B cell (primary cell): ENCODE measurements around the gene SIPA1L3. TPM values are rescaled to one million over a fixed set of nuclear protein-coding genes. Genes with fewer than 3 reads are reported as not detected.
A peak's percentile ranks its signal among the peaks of the same experiment; 100 is the strongest.

Experiments used
- ATAC-seq: fragments of 200-7000 bp; cut with Tn5 transposase; one replicate; pipeline ENCODE4 v1.10.0; 2021; ENCODE audit warnings: low read depth, mild to moderate bottlenecking, moderate number of reproducible peaks, moderate library complexity
- CTCF ChIA-PET: fragments of 350-600 bp; sonication (Branson Sonifier 250); formaldehyde crosslinking; loops from one replicate; lab custom pipeline; 2021; ENCODE audit warnings: antibody characterized with exemption, inconsistent platforms; lab: Charles Lee
- POLR2A ChIA-PET: fragments of 350-600 bp; sonication (Branson Sonifier 250); formaldehyde crosslinking; loops from one replicate; lab custom pipeline; 2021; ENCODE audit warnings: antibody characterized with exemption; lab: Charles Lee
- DNase-seq: peaks from one replicate; pipeline ENCODE4 v3.0.0; 2013
- H2AFZ ChIP-seq: 2 replicates; pipeline ENCODE4 v1.6.1; 2012; ENCODE audit warnings: mild to moderate bottlenecking, low read depth, low read length; ENCODE audit not compliant: insufficient read depth, poor library complexity, severe bottlenecking
- H3K27ac ChIP-seq, 2 donors: 1 replicate in 1 of 2; 2 replicates in 1 of 2; pipeline ENCODE4 v1.5.1; 2012 to 2013; ENCODE audit warnings: low read length in 2 of 2, mild to moderate bottlenecking in 2 of 2, moderate library complexity in 1 of 2
- H3K27me3 ChIP-seq, 4 experiments: fragments of 200-600 bp in 1 of 4; sonication (generic) in 1 of 4; replicated peaks in 1 of 4; 1 replicate in 2 of 4; 2 replicates in 2 of 4; pipeline versions ENCODE4 v1.6.1 to v1.7.0; 2013 to 2016; ENCODE audit warnings: low read length in 3 of 4, mild to moderate bottlenecking in 2 of 4, mixed read lengths in 1 of 4, moderate library complexity in 1 of 4; ENCODE audit not compliant: insufficient read depth in 4 of 4, control insufficient read depth in 3 of 4; ENCODE audit errors: control extremely low read depth in 1 of 4
- H3K36me3 ChIP-seq, 2 experiments: replicated peaks in 1 of 2; 1 replicate in 1 of 2; 2 replicates in 1 of 2; pipeline versions ENCODE4 v1.6.1 to v1.7.1; 2013; ENCODE audit warnings: low read length in 1 of 2; ENCODE audit not compliant: insufficient read depth in 2 of 2, control insufficient read depth in 1 of 2; ENCODE audit errors: control extremely low read depth in 1 of 2, extremely low read depth in 1 of 2
- H3K4me1 ChIP-seq, 2 donors: fragments of 200-600 bp in 1 of 2; sonication (generic) in 1 of 2; 1 replicate in 1 of 2; 2 replicates in 1 of 2; pipeline versions ENCODE4 v1.5.1 to v1.6.1; 2013 to 2017; ENCODE audit warnings: low read length in 2 of 2; ENCODE audit not compliant: control insufficient read depth in 2 of 2, insufficient read depth in 2 of 2
- H3K4me2 ChIP-seq: replicated peaks from 2 replicates; pipeline ENCODE3; 2012; ENCODE audit warnings: mild to moderate bottlenecking, low read depth, low read length; ENCODE audit not compliant: poor library complexity, severe bottlenecking
- H3K4me3 ChIP-seq, 5 experiments: fragments of 200-600 bp in 1 of 5; sonication (generic) in 1 of 5; 1 replicate in 3 of 5; 2 replicates in 2 of 5; pipeline versions ENCODE4 v1.5.1 to v1.7.0; 2011 to 2016; ENCODE audit warnings: low read length in 4 of 5, mild to moderate bottlenecking in 4 of 5, low read depth in 2 of 5, control low read depth in 1 of 5, moderate library complexity in 1 of 5; ENCODE audit not compliant: insufficient read depth in 1 of 5; ENCODE audit errors: control extremely low read depth in 1 of 5, extremely low read depth in 1 of 5
- H3K79me2 ChIP-seq: fragments of 200-600 bp; sonication (generic); one replicate; pipeline ENCODE4 v1.6.0; 2016; ENCODE audit warnings: low read length; ENCODE audit not compliant: control insufficient read depth, insufficient read depth
- H3K9ac ChIP-seq: fragments of 200-600 bp; sonication (generic); 2 replicates; pipeline ENCODE4 v1.6.1; 2017; ENCODE audit warnings: mild to moderate bottlenecking, low read length, moderate library complexity
- H3K9me3 ChIP-seq, 3 donors: one replicate each; pipeline versions ENCODE4 v1.6.1 to v1.7.1; 2013; ENCODE audit warnings: low read length in 2 of 3; ENCODE audit not compliant: control insufficient read depth in 2 of 3, insufficient read depth in 1 of 3; ENCODE audit errors: control extremely low read depth in 1 of 3
- H4K20me1 ChIP-seq: 2 replicates; pipeline ENCODE4 v1.6.0; 2012; ENCODE audit warnings: mild to moderate bottlenecking, low read length; ENCODE audit not compliant: insufficient read depth, control insufficient read depth, poor library complexity, severe bottlenecking
- H3K27ac Mint-ChIP-seq: one replicate; pipeline ENCODE4 v1.8.0; 2021; ENCODE audit warnings: mixed read lengths
- H3K27me3 Mint-ChIP-seq: one replicate; pipeline ENCODE4 v1.8.0; 2021; ENCODE audit warnings: mixed read lengths
- H3K4me1 Mint-ChIP-seq: one replicate; pipeline ENCODE4 v1.8.0; 2021; ENCODE audit warnings: mixed read lengths
- H3K4me3 Mint-ChIP-seq: one replicate; pipeline ENCODE4 v1.8.0; 2021; ENCODE audit warnings: mixed read lengths
- H3K9me3 Mint-ChIP-seq: one replicate; pipeline ENCODE4 v1.8.0; 2022; ENCODE audit warnings: mixed read lengths; ENCODE audit not compliant: insufficient read depth
- CTCF ChIP-seq: fragments of 200-600 bp; IDR thresholded peaks from one replicate; pipeline ENCODE4 v1.8.0; 2022; ENCODE audit warnings: antibody characterized with exemption, mild to moderate bottlenecking
- EZH2 ChIP-seq: IDR thresholded peaks from 2 replicates; pipeline ENCODE4 v1.6.1; 2012; ENCODE audit warnings: borderline replicate concordance, low read depth, mild to moderate bottlenecking, moderate library complexity, low read length; ENCODE audit not compliant: insufficient read depth, poor library complexity, severe bottlenecking
- WGBS: methylation state at CpG from one replicate; pipeline ENCODE4 v1.1.5; 2013; ENCODE audit warnings: missing lambda C conversion rate; ENCODE audit not compliant: insufficient coverage; 5-methylcytosine and 5-hydroxymethylcytosine counted together
- intact Hi-C: fragments of 100-400 bp; cut with micrococcal nuclease; formaldehyde crosslinking; loops from one replicate; pipeline ENCODE4 v1.10.0; 2022
- polyA plus RNA-seq: library from polyadenylated mRNA; depleted of rRNA; stranded (reverse); fragments of >200 nt; gene quantifications from 2 replicates; pipeline ENCODE4 v1.2.3, GENCODE V29; 2012
- total RNA-seq, 2 donors: library from RNA; stranded (reverse); fragments of 120-200 nt in 1 of 2; gene quantifications; 1 replicate in 1 of 2; 2 replicates in 1 of 2; pipeline versions ENCODE4 v1.2.3 to v1.2.4, GENCODE V29; 2013 to 2022

The SIPA1L3 gene
- total and polyA plus RNA-seq, 2 donors (not counting 1 experiment from before 2014, with no cell fraction given), result 48.3 to 295 TPM

- H3K36me3 ChIP-seq, result peaks cover 0 to 38% of the 10 kb centered on the region in 2 experiments
- ATAC-seq, result peak; percentile 24
- Mint-ChIP-seq H3K4me1 (peaks cover 73% of the 10 kb centered on the region), H3K4me3 (no peak overlapping the region), H3K27ac (peak overlapping the region; percentile 86), H3K9me3 (no peaks in the 10 kb centered on the region), H3K27me3 (no peaks in the 10 kb centered on the region)
- no peak overlapping the region for H2AFZ ChIP-seq
- ChIA-PET POLR2A (interaction anchor here (0.6 to 1.8 kb wide), 4 partner anchors 9 to 160 kb away, joined by 3 to 4 read pairs (median 4); no protein-coding TSS in a partner anchor), CTCF (interaction anchor here (0.6 to 2.4 kb wide), 10 partner anchors 9 to 93 kb away, joined by 3 to 11 read pairs (median 5); no protein-coding TSS in a partner anchor)
- no peak overlapping the region for H3K4me3 ChIP-seq
- WGBS, result 35% methylated on average over 2 of the region's 4 CpGs
- peak overlapping the region; percentile 50 for H3K4me2 ChIP-seq
- peaks cover 44 to 54% of the 10 kb centered on the region in 2 donors for H3K4me1 ChIP-seq
- H3K9ac ChIP-seq, result no peak overlapping the region
- no peaks in the 10 kb centered on the region for H3K27me3 ChIP-seq
- peak overlapping the region in 1 of 2 donors; percentile 33 for H3K27ac ChIP-seq
- no peak for TF ChIP-seq EZH2
- intact Hi-C loops, result no loop called here
- H3K9me3 ChIP-seq, result no peaks in the 10 kb centered on the region
- H3K79me2 ChIP-seq, result peaks cover 97% of the 10 kb centered on the region
- no peak for DNase-seq
- peaks cover 34% of the 10 kb centered on the region for H4K20me1 ChIP-seq
These were observed 84.8 kb downstream of the SIPA1L3 start for GRCh38 chr19:37991841-37992248.

- ChIA-PET CTCF (interaction anchor here (0.6 to 2.4 kb wide), 13 partner anchors 8 to 102 kb away, joined by 3 to 11 read pairs (median 4); no protein-coding TSS in a partner anchor), POLR2A (interaction anchor here (0.6 to 1.8 kb wide), 3 partner anchors 10 to 159 kb away, joined by 3 to 4 read pairs (median 3); no protein-coding TSS in a partner anchor)
- Mint-ChIP-seq H3K4me1 (peaks cover 67% of the 10 kb centered on the region), H3K27me3 (no peaks in the 10 kb centered on the region), H3K27ac (peak overlapping the region; percentile 56), H3K9me3 (no peaks in the 10 kb centered on the region), H3K4me3 (no peak overlapping the region)
- intact Hi-C loops, result no loop called here
- H3K4me2 ChIP-seq, result no peak overlapping the region
- TF ChIP-seq EZH2 (no peak), CTCF (no peak)
- H3K4me3 ChIP-seq, result no peak overlapping the region
- ATAC-seq, result no peak
- peaks cover 35 to 46% of the 10 kb centered on the region in 2 donors for H3K4me1 ChIP-seq
- no peak for DNase-seq
- no peak overlapping the region for H2AFZ ChIP-seq
- peaks cover 96% of the 10 kb centered on the region for H3K79me2 ChIP-seq
- peaks cover 34% of the 10 kb centered on the region for H4K20me1 ChIP-seq
- H3K9ac ChIP-seq, result no peak overlapping the region
- H3K27me3 ChIP-seq, result no peaks in the 10 kb centered on the region
- peak overlapping the region in 1 of 2 donors; percentile 21 for H3K27ac ChIP-seq
- WGBS, result 100% methylated on average over 8 of the region's 9 CpGs
- H3K36me3 ChIP-seq, result peaks cover 0 to 38% of the 10 kb centered on the region in 2 experiments
- H3K9me3 ChIP-seq, result no peaks in the 10 kb centered on the region
These were observed 85.8 kb downstream of the SIPA1L3 start for GRCh38 chr19:37992761-37993160.
